Dermis microvascular lymphatic vessel endothelial cell (primary cell): ENCODE measurements around the gene ATP1A2. TPM values are rescaled to one million over a fixed set of nuclear protein-coding genes. Genes with fewer than 3 reads are reported as not detected.

Source experiments
- DNase-seq, 2 donors: peaks; one replicate each; pipeline versions ENCODE4 v3.0.0 to v3.0.0-alpha.2; 2010; ENCODE audit warnings: low read depth in 2 of 2
- total RNA-seq: library from RNA; depleted of rRNA; stranded (reverse); fragments of >200 nt; gene quantifications from 2 replicates; pipeline ENCODE4 v1.2.1, GENCODE V29; 2014

Gene ATP1A2
- total RNA-seq, 1 donor from 2014 or later, result not detected

- no peak for DNase-seq
Observed at GRCh38 chr1:160171354-160171753, 55.8 kb downstream of the ATP1A2 start.

GRCh38 chr1:160171980-160172379 lies 56.4 kb downstream of the ATP1A2 start:
- DNase-seq, result no peak

- no peak for DNase-seq
Observed at GRCh38 chr1:160177231-160177630, 61.7 kb downstream of the ATP1A2 start.

- no peak for DNase-seq
Observed at GRCh38 chr1:160177667-160178066, 62.1 kb downstream of the ATP1A2 start.

- DNase-seq, result no peak
Observed at GRCh38 chr1:160178731-160179130, 63.2 kb downstream of the ATP1A2 start.

- DNase-seq, result no peak
Observed at GRCh38 chr1:160179336-160179735, 63.8 kb downstream of the ATP1A2 start.

- no peak for DNase-seq
Observed at GRCh38 chr1:160186246-160186645, 70.7 kb downstream of the ATP1A2 start.

- no peak for DNase-seq
Observed at GRCh38 chr1:160186729-160187128, 71.2 kb downstream of the ATP1A2 start.

GRCh38 chr1:160187407-160187806 lies 71.8 kb downstream of the ATP1A2 start:
- DNase-seq, result no peak

GRCh38 chr1:160188341-160188740 lies 72.8 kb downstream of the ATP1A2 start:
- no peak for DNase-seq

- peak in 1 of 2 donors; percentile 60 for DNase-seq
Observed at GRCh38 chr1:160189649-160190625, 74.4 kb downstream of the ATP1A2 start, which contains the start of gene CASQ1. TSS of gene CASQ1 (plus strand) at chr1:160190575. CDS start at chr1:160190752, 177 bp downstream.

- no peak for DNase-seq
Observed at GRCh38 chr1:160191756-160192155, 76.2 kb downstream of the ATP1A2 start.

GRCh38 chr1:160192234-160192633 lies 76.7 kb downstream of the ATP1A2 start:
- DNase-seq, result no peak

Other genes starting within 250 kb of the ATP1A2 start
- gene CFAP45, start 215.6 kb upstream of the ATP1A2 start, total RNA-seq, result 0.13 and 0.51 TPM in 2 replicates
- 136 and 182 TPM in 2 replicates for gene TAGLN2, start 190.3 kb upstream of the ATP1A2 start, total RNA-seq
- not detected in 2 replicates for gene IGSF9, start 170.1 kb upstream of the ATP1A2 start, total RNA-seq
- not detected in 2 replicates for gene SLAMF9, start 161.5 kb upstream of the ATP1A2 start, total RNA-seq
- gene PIGM, start 83.8 kb upstream of the ATP1A2 start, total RNA-seq, result 2.3 and 3.5 TPM in 2 replicates
- not detected in 2 replicates for gene KCNJ10, start 45.6 kb upstream of the ATP1A2 start, total RNA-seq
- not detected in 2 replicates for gene KCNJ9, start 34.2 kb upstream of the ATP1A2 start, total RNA-seq
- 5.6 and 9.2 TPM in 2 replicates for gene IGSF8, start 17.1 kb upstream of the ATP1A2 start, total RNA-seq
- not detected in 2 replicates for gene ATP1A4, start 35.8 kb downstream of the ATP1A2 start, total RNA-seq
- not detected in 2 replicates for gene CASQ1, start 74.8 kb downstream of the ATP1A2 start, total RNA-seq
- 38.9 and 83.1 TPM in 2 replicates for gene PEA15, start 89.6 kb downstream of the ATP1A2 start, total RNA-seq
- gene DCAF8, start 146.8 kb downstream of the ATP1A2 start, total RNA-seq, result 62.1 and 73.6 TPM in 2 replicates
- gene PEX19, start 169.4 kb downstream of the ATP1A2 start, total RNA-seq, result 24.9 and 29.3 TPM in 2 replicates
- gene COPA, start 227.5 kb downstream of the ATP1A2 start, total RNA-seq, result 214 and 248 TPM in 2 replicates
- gene NCSTN, start 227.6 kb downstream of the ATP1A2 start, total RNA-seq, result 50.7 and 80.0 TPM in 2 replicates